B cell (primary cell): ENCODE data around the gene ZNF428.

Experiments
- EZH2 ChIP-seq: IDR thresholded peaks from 2 replicates; pipeline ENCODE4 v1.6.1; 2012; ENCODE audit warnings: borderline replicate concordance, low read depth, mild to moderate bottlenecking, moderate library complexity, low read length; ENCODE audit not compliant: insufficient read depth, poor library complexity, severe bottlenecking
- TF ChIP-seq, protein P1 (sequence below): fragments of 200-600 bp; IDR thresholded peaks from one replicate; pipeline ENCODE4 v1.8.0; 2022; ENCODE audit warnings: antibody characterized with exemption, mild to moderate bottlenecking

DNA sequence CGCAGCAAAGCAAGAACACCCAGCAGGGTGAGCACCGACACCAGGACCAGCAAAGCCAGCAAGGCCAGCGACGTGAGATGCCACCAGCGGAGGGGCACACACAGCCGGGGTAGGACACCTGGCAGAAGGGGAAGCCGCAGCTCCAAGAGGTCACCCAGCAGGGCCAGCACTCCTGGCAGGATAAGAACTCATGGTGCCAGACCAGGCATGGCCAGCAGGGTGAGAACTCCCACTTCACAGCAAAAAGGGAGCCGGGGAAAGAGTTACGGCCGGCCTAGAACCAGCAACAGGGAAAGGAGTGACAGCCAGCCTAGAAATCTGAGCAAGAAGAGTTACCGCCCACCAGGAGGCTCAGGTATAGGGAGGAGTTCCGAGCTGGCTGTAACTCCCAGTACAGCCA lies 7.1 kb downstream of the ZNF428 start:
- TF ChIP-seq, protein P1, sequence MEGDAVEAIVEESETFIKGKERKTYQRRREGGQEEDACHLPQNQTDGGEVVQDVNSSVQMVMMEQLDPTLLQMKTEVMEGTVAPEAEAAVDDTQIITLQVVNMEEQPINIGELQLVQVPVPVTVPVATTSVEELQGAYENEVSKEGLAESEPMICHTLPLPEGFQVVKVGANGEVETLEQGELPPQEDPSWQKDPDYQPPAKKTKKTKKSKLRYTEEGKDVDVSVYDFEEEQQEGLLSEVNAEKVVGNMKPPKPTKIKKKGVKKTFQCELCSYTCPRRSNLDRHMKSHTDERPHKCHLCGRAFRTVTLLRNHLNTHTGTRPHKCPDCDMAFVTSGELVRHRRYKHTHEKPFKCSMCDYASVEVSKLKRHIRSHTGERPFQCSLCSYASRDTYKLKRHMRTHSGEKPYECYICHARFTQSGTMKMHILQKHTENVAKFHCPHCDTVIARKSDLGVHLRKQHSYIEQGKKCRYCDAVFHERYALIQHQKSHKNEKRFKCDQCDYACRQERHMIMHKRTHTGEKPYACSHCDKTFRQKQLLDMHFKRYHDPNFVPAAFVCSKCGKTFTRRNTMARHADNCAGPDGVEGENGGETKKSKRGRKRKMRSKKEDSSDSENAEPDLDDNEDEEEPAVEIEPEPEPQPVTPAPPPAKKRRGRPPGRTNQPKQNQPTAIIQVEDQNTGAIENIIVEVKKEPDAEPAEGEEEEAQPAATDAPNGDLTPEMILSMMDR, result no peak
- no peak for TF ChIP-seq EZH2
